ENCODE results near the gene RYR2.

DNA sequence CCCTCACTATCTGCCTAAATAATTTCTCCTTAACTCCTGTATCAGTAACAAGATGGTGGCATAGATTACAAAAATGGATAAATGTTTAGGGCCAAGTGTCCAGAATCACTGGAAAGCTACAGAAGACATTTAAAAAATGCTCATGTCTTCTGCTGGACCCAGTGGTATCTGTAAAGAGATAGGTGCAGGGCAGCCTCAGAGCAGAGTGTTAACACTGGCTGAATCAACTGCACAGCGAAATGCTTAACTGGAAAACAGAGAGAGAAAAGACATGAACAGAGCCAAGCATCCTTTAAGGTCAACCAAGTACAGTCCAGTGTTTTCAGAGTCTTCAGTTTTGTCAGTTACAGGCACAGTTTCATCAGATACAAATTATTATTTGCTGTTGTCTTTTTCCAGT is 429.4 kb downstream of the RYR2 start:
- TF ChIP-seq, protein P1, sequence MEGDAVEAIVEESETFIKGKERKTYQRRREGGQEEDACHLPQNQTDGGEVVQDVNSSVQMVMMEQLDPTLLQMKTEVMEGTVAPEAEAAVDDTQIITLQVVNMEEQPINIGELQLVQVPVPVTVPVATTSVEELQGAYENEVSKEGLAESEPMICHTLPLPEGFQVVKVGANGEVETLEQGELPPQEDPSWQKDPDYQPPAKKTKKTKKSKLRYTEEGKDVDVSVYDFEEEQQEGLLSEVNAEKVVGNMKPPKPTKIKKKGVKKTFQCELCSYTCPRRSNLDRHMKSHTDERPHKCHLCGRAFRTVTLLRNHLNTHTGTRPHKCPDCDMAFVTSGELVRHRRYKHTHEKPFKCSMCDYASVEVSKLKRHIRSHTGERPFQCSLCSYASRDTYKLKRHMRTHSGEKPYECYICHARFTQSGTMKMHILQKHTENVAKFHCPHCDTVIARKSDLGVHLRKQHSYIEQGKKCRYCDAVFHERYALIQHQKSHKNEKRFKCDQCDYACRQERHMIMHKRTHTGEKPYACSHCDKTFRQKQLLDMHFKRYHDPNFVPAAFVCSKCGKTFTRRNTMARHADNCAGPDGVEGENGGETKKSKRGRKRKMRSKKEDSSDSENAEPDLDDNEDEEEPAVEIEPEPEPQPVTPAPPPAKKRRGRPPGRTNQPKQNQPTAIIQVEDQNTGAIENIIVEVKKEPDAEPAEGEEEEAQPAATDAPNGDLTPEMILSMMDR (IDR thresholded peaks at IDR 0.05), result no peak
- no peak for TF ChIP-seq POLR2A (IDR thresholded peaks at IDR 0.05)
